Esophagus mucosa (tissue), 1 donor: ENCODE results near the gene SLC8A2. TPM values are rescaled to one million over a fixed set of nuclear protein-coding genes. Genes with fewer than 3 reads are reported as not detected.
"Not testable (repeated sequence)": the region's sequence is repeated elsewhere in the genome, so short reads cannot be mapped to it uniquely, and the experiment has no call there.

ENCODE experiments used
- ATAC-seq: fragments of 200-7000 bp; cut with Tn5 transposase; one replicate; pipeline ENCODE4 v1.9.1; 2020
- total RNA-seq: library from RNA; stranded (reverse); gene quantifications from one replicate; pipeline ENCODE4 v1.2.4, GENCODE V29; 2023
- donor health status: DM: yes; HTN: yes; CAD: no.

The SLC8A2 gene
- total RNA-seq, 1 donor from 2014 or later, result 0.12 TPM

DNA sequence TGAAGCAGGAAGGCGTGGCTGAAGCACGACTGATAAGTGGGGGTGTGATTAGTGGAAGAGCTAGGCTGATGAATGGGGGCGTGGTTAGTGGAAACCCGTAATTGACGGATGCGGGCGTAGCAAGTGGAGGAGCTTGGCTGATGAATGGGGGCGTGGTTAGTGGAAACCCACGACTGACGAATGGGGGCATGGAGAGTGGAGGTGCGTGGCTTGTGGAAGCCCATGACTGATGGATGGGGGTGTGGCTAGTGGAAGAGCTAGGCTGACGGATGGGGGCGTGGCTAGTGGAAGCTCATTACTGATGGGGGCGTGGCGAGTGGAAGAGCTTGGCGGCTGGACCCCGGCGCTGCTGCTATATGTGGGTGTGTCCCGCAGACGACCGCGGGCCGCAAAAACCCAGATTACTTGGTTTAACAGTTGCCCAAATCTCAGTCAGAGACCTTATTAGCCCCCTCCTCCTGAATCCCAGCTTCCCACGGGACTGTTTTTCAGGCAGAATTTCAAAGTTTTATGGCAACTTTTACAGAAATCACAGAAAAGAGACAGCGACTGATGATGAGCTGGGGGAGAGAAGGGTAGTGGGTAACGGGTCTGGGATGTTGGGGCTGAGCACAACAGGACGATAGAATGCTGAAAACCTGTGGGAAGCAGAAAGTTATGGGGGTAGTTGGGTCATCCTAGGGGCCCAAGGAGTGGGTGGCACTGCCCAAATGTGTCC lies 43.4 kb downstream of the SLC8A2 start:
- ATAC-seq, result peak; percentile 80

DNA sequence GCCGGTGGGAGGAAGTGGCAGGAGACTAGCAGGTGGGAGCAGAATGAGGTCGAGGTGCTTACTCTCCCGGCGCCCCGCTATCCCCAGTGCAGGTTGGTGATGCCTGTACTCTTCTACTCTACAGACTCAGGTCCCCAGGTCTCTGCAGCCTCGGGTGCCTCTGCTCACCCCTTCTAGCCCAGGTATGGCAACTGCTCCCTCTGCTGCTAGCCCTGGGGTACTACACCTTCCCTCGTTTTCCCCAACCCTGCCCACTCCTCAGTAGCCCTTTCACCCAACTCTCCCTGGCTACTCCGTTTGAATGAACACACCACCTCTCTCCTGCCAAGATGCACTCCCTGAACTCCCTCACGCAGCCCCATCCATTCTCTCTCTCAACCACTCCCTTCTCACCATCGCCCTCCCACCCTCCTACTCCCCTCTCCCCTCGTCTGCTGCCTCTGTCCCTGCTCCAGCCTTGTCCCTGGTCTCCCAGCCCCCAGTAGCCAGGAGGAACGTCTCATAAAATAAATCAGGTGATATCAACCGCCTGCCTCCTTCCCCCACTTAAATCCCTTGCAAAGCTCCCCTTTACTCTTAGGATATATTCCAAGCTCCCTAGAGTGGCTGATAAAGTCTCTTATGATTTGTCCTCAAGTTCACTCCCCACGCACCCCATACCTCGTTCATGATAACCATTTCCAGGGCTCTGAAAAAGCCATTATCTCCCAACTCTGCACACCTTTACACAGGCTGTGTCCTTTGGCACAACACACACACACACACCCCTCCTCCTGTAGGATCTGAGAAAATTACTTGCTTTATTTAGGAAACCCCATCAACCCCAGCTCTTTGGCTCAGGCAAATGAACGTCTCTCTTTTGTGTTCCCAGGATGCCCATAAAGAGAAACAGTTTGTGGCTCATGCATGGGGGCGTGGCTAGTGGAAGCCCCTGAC lies 44.2 kb downstream of the SLC8A2 start:
- ATAC-seq, result peak; percentile 67

DNA sequence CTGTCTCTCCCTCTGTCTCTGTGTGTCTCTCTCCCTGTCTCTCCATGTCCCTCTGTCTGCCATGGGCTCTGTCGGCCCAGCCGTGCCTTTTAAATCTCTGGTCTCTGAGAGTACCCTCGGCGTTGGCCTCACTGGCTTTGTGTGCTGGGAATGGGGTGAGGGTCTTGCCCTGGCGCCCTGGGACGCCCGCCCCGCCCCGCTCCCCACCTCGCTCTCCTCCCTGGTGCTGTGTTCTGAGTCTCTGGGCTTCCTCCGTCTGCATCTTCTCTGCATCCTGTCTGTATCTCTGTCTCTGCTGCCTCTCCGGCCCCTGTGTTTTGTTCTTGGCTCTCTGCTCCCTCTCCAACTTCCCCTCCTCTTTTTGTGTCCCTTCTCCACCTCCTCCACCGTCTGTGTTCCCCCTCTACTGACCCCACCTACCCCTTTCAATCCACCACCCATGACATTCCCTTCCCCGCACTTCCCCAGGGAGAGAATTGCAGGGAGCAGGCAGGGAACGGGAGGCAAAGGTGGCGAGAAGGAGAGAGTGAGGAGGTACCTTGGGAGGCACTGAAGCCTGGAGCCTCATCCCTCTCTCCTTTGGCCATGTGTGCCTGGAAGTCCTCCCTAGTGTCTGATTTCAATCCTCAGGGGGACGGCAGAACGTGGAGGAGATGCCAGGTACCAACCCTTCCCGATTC lies 48.4 kb downstream of the SLC8A2 start:
- no peak for ATAC-seq

DNA sequence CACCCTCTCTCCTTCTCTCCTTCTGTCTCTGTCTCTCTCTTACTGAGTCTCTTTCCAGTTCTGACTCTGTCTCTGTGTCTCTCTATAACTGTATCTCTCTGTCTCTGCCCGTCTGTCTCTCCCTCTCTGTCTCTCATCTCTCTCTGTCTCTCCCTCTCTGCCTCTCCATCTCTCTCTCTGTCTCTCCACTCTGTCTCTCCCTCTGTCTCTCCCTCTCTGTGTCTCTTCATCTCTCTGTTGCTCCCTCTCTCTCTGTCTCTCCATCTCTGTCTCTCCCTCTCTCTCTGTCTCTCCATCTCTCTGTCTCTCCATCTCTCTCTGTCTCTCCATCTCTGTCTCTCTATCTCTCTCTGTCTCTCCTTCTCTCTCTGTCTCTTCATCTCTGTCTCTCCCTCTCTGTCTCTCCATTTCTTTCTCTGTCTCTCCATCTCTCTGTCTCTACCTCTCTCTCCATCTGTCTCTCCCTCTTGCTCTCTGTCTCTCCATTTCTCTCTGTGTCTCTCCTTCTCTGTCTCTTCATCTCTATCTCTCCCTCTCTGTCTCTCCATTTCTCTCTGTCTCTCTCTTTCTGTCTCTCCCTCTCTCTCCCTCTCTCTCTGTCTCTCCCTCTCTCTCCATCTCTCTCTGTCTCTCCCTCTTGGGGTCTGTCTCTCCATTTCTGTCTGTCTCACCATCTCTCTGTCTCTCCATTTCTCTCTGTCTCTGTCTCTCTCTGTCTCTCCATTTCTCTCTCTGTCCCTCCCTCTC lies 49.1 kb downstream of the SLC8A2 start:
- ATAC-seq, result no peak

DNA sequence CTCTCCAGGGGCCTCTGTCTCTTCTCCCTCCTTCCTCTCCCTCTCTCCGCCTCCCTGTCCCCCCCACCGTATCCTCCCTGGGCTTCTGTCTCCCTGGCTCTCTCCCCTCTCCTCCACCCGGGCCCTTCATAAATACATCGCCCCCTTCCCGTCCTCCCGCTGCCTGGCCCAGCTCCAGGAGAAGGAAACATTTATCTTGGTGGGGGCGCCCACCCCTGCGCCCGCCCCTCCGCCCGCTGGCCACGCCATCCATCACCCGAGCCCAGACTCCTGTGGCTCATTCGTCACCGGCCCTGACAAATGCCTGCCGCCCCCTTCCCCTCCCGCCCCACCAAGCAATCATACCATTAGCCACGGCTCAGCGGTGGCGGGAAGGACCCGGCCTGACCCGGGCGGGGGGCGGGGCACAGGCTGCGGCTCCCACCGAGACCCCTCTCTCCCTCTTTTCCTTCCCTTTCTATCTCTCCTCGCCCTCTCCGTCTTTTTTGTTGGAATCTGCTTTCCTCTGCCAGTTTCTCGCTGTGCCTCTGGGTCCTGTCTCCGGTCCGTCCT lies 49.8 kb downstream of the SLC8A2 start:
- ATAC-seq, result no peak

DNA sequence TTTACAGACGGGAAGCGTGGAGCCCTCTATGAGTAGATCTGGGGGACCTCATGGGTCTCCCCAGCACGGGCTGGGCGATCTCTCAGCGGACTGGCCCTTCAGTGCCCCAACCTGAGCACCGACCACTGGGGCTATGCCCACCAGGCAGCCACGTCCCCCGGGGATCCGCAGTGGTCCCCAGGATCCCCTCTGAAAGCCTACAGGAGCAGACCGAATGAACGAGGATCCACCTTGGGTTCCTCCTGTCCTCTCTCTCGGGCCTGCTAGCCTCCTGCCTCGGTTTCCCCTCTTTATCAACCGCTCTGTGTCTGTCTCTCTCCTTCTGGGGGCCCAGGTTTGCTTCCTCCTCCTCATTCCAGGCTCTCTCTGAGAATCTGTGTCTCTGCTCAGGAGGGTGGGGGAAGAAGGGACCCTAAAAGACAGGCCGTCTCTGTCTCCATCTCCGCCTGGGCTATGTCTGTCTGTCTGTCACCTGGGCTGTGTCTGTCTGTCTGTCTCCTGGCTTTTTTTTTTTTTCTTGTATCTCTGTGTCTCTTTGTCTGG lies 50.4 kb downstream of the SLC8A2 start:
- ATAC-seq, result no peak

DNA sequence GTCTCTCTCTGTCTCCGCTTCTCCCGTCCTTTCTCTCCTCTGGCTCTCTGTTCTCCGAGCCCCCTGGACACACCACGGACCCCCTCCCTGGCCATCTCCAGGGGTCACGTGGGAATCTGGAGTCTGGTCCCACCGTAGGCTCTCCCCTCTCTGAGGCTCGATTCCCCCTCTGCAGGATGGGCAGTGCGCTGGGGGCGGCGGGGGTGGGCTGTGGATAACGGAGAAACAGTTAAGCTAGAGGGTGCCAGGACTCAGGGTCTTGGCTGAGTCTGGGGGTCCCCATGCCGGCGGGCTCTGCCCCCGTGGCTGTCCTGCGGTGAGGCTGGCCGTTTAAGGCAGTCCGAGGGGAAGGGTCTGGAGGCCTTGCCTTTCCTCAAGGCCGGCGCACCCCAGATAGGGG lies 51.9 kb downstream of the SLC8A2 start:
- ATAC-seq, result no peak

DNA sequence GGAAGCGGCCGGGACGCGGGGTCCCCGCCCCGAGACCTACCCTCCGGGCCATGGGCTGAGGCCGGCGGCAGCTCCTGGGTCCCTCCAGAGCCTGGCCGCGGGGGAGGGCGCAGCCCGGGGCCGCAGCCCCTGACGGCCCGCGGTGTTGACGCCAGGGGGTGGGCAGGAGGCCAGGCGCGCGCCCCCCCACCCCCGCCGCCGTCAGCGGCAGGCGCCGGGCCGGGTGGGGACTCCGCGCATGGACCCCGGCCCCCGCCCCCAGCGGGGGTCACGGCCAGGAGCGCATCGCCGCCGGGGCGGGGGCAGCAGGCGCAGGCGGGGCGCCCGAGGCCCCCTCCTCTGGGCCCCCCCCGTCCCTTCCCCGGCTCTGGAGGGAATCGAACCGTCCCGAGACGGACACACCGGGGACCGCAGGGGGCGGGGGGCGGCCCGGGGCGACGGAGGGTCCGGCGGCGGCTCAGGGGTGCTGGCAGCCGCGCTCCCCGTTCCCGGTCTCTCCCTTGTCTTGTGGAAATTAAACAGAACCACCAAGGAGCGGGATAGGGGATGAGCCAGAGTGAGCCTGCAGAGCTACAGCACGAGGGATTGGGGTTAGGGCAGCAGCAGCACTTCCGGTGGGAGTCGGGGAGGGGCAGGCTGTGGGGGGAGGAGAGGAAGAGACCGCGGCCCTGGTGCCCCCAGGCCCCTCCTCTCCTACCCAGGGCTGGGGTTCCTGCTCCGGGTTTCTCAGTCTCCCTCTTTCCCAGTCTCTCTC lies 52.5 kb downstream of the SLC8A2 start, which contains the start of gene MEIS3:
Gene MEIS3 (minus strand): TSS at position 498 of the 754 bp plus-strand sequence. CDS start 446 bp downstream, at position 52.
- no peak for ATAC-seq

DNA sequence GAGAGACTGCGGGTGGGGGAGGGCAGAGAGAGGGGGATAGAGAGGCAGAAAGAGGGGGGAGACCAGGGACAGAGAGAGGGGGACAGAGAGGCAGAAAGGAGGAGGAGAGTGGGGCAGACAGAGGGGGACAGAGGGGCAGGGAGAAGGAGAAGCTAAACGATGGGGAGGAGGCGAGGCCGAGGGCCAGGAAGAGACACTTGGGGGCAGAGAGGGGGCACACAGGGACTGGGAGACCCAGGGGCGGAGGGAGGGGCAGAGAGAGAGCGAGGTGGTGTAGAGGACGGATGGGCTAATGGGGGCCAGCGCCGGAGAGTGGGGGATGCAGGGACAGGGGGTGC lies 53.0 kb downstream of the SLC8A2 start:
- no peak for ATAC-seq

DNA sequence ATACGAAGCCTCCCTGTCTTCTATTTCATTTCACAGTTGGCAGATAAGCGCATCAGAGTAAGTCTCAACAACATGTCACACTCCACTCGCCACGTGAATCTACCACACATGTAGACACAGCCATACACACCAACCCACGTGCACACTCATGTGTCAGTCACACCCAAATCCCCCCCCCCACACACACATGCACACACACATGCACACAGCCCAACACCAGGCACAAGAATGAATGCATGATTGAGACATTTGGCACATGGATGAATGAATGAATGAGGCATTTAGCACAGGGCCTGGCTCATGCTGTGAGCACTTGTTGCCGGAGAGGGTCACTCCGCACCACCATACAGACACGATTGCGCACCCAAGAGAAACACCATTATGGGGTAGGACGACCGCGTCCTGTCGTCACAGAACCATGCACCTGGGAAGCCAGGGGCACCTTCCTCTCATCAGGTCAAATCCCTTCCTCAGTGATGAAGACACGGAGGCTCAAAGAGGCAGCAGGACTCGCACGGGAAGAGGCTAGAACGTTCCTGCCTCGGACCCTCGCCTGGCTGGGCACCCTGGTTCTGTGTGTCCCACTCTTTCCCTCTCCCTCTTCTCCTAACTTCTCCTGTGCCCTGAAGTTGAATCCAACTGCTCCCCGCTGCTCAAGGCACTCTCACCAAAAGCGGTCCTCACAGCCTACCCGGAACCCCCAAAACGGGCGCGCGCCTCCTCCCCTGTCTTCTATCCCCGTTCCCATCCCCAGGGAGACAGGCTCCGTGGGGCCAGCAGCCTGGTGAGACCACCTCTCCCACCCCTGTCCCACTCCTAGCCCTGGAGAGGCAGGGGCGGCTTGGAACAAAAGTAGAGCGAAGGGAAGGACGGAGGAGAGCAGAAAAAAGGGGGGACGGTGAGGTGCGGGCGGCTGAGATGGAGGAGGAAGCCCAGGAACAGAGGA lies 53.7 kb downstream of the SLC8A2 start:
- ATAC-seq, result no peak

DNA sequence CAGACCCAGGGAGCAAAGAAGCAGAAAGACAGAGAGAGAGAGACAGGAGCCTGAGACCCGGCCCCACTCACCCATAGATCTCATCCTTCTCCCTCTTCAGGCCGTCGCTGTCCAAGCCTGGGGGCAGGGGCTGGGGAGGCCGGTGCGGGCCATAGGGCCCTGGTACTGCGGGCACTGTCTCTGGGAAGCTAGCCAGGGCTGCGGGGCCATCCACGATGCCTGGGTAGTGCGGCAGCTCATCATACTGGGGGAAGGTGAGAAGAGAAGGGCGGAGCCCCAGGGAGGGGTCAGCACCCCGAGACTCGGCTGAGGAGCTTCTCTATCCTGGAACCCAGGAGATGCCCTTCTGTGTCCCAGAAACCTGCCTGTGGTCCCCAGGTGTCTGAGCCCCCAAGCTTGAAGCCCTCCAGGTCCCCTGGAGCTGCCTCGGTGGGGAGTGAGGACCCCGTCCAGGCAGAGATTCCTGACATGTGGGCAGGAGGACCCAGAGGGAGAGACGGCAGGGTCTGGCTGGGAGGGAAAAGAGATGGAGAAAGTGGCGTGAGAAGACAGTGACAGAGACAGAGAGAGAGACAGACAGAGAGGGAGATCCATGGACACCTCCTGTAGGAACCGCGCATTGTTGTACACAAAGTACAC lies 54.5 kb downstream of the SLC8A2 start:
- ATAC-seq, result no peak

DNA sequence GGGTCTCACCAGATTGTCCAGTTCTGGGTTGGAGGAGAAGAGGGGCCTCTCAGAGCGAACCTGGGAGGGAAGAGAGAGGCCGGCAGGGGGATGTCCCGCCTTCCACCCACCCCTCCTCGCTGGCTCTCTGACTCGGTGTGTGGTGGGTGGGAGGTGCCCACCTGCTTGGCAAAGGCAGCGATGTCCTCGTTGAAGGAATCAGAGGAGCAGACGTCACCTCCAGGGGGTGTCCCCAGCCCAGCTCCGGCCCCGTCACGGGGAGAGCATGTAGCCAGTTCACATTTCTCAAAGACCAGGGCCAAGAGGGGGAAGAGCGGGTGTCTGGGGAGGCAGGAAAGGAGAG lies 55.1 kb downstream of the SLC8A2 start:
- ATAC-seq, result no peak

DNA sequence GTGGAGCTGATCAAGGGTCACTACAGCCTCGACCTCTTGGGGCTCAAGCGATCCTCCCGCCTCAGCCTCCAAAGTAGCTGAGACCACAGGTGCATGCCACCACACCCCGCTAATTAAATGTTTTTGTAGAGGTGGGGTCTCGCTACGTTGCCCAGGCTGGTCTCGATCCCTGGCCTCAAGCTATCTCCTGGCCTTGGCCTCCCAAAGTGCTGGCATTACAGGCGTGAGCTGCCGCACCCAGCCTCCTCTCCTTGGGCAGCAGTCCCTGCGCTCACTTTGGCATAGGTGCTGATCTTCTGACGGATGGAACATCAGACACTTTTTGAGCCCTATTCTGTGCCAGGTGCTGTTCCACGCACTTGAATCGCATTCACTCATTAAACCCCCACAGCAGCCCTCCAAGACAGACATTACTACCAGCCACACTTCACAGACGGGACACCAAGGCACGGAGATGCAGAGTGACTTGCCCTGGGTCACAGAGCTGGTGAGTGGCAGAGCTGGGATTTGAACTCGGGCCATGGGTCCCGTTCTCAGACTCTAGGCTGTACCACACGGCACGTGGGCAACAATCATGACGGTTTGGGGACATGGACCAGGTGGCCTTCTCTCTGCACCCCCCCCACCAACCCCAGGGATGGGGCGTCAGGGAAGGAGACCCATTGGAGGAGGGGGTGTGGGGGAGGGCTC lies 55.6 kb downstream of the SLC8A2 start:
- no peak for ATAC-seq

DNA sequence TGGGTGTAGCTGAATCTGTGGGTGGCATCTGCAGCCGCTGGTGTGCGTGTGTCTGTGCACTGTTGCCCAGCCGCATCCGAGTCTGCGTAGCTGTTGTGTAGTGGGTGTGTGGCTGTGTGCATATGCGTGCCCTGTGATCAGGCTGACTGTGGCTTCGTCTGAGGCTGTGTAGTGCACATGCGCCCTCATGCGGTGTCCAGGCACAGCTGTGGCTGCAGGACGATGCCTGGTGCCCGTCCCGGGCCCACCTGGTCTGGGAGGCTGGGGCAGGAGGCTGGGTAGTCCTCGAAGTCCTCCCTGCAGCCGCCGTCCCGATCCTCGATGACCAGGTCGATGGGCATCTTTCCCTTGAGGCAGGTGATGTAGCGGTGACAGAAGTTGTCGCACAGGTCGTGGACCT lies 57.2 kb downstream of the SLC8A2 start:
- peak; percentile 42 for ATAC-seq

DNA sequence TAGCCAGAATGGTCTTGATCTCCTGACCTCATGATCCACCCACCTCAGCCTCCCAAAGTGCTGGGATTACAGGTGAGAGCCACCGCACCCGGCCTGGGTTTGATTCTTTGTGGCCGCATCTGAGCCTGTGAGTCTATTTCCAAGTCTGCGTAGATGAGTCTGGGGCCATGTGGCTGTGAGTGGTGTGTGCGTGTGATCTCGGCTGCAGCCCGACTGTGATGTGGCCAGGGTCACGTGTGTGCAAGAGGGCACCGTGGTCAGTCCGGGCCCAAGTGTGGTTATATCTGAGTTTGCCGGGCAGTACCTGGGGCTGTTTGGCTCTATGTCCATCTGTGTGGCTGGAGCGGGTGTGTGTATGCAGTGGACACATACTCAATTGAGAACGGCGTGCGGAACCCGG lies 57.8 kb downstream of the SLC8A2 start:
- ATAC-seq, result no peak

DNA sequence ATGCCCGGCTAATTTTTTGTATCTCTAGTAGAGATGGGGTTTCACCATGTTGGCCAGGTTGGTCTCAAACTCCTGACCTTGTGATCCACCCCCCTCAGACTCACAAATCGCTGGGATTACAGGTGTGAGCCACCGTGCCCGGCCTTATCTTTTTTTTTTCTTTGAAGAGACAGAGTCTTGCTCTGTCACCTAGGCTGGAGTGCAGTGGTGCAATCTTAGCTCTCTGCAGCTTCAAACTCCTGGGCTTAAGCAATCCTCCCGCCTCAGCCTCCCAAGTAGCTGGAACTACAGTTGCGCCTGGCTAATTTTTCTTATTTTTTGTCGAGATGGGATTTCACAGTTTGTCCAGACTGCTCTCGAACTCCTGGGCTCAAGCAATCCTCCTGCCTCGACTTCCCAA lies 60.0 kb downstream of the SLC8A2 start:
- ATAC-seq, result not testable (repeated sequence)

DNA sequence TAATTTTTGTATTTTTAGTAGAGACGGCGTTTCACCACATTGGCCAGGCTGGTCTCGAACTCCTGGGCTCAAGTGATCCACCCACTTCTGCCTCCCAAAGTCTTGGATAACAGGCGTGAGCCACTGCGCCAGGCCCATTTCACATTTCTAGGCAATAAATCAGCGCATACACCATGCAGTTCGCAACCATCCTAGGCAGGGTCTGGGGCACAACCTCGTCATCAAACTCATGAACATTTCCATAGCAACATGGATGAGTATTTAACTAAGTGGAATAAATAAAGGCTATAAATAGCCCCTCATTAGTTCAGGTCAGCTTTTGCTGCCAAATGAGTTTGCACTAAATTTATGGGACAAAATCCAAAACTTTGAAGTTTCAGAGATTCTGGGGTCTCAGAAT lies 60.6 kb downstream of the SLC8A2 start:
- ATAC-seq, result no peak

DNA sequence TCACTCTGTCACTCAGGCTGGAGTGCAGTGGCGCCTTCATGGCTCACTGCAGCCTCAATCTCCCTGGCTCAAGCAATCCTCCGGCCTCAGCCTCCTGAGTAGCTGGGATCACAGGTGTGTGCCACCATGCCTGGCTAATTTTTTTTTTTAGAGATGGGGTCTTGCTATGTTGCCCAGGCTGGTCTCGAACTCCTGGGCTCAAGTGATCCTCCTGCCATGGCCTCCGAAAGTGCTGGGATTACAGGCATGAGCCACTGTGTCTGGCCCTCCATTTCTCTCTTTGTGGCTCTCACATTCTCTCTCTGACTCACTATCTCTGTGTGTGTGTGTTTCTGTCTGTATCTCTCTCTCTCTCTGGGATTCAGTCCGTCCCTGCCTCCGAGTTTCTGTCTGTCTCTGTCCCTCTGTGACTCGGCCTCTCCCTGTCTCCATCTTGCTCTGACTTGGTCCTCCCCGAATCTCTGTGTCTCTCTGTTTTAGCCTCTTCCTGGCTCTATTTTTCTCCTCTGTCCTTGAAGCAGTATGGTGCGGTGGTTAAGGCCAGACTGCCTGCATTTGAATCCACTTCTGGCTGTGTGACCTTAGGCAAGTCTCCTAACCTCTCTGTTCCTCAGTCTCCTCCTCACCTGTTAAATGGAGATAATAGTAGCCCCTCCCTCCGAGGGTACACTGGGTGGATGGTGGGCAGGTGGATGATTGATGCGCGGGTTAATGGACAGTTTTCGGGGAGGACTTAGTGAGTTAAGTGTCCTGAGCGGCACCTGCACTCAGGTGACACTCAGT lies 63.3 kb downstream of the SLC8A2 start:
- no peak for ATAC-seq
